Tibial nerve (tissue), 4 donors: ENCODE results near the gene PADI3. TPM values are rescaled to one million over a fixed set of nuclear protein-coding genes. Genes with fewer than 3 reads are reported as not detected.

Source experiments
- DNase-seq, 2 donors: peaks; one replicate each; pipeline ENCODE4 v3.0.0-alpha.2; 2019; ENCODE audit warnings: low spot score in 2 of 2
- H3K27ac ChIP-seq, 4 donors: fragments of 200-600 bp; sonication (generic) in 3 of 4; one replicate each; pipeline ENCODE4 v1.5.1; 2017 to 2019; ENCODE audit warnings: mild to moderate bottlenecking in 1 of 4
- H3K27me3 ChIP-seq, 2 donors: fragments of 200-600 bp; sonication (generic) in 1 of 2; one replicate each; pipeline versions ENCODE4 v1.5.1 to v1.6.0; 2017 to 2019
- H3K36me3 ChIP-seq, 3 donors: fragments of 200-600 bp; sonication (generic); one replicate each; pipeline ENCODE4 v1.5.1; 2018 to 2019
- H3K4me1 ChIP-seq, 4 donors: fragments of 200-600 bp; sonication (generic) in 3 of 4; one replicate each; pipeline ENCODE4 v1.5.1; 2017 to 2019
- H3K4me3 ChIP-seq, 4 donors: fragments of 200-600 bp; sonication (generic) in 3 of 4; one replicate each; pipeline ENCODE4 v1.5.1; 2017 to 2019; ENCODE audit warnings: mild to moderate bottlenecking in 1 of 4, moderate library complexity in 1 of 4
- H3K9me3 ChIP-seq, 4 donors: fragments of 200-600 bp; sonication (generic) in 3 of 4; one replicate each; pipeline ENCODE4 v1.5.1; 2017 to 2019
- EP300 ChIP-seq, 2 donors: sonication (generic); formaldehyde crosslinking; IDR thresholded peaks; one replicate each; pipeline ENCODE4 v1.6.1; 2017; ENCODE audit warnings: antibody characterized with exemption in 2 of 2, mild to moderate bottlenecking in 1 of 2
- WGBS, 2 donors: methylation state at CpG; one replicate each; pipeline ENCODE4 v1.1.5; 2018; 5-methylcytosine and 5-hydroxymethylcytosine counted together
- small RNA-seq: library from RNA; depleted of rRNA; stranded (forward); fragments of <200 nt; gene quantifications from one replicate; pipeline ENCODE3, GENCODE V24; 2016
- total RNA-seq, 4 donors: library from RNA; depleted of rRNA; stranded (reverse); fragments of >200 nt; gene quantifications; one replicate each; pipeline ENCODE4 v1.1.0, GENCODE V29; 2016
- TF ChIP-seq, protein P1 (sequence below), 5 experiments: fragments of 200-600 bp in 3 of 5; fragments of 450-650 bp in 2 of 5; sonication (generic) in 3 of 5; IDR thresholded peaks; one replicate each; pipeline ENCODE4 v1.5.1; 2016 to 2019; ENCODE audit warnings: antibody characterized with exemption in 5 of 5, mild to moderate bottlenecking in 3 of 5, moderate library complexity in 2 of 5

PADI3 gene
- total RNA-seq, 4 donors from 2014 or later = not detected

DNA sequence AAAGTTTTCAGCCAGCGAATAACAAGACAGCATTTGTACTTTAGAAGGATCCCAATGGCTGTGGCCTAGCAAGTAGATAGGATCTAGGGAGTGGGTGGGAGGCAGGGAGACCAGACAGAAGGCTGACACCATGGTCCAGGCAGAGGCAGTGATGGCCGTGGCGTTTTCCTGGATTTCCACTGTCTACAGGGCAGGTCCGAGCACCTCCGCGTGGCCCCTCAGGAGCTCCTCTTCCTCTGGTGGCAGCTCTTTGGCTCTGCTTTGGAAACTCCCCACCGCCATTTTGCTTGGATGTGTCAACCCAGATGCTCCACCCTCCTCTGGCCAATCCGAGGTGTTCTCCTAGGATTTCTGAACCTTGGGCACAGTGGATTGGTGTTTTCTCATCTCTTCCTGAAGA is 84.2 kb downstream of the PADI3 start:
- Histone ChIP-seq H3K4me3 (no peak overlapping the region), H3K27ac (no peak overlapping the region), H3K4me1 (no peaks in the 10 kb centered on the region), H3K36me3 (no peaks in the 10 kb centered on the region), H3K27me3 (peaks cover 0 to 9% of the 10 kb centered on the region in 2 donors), H3K9me3 (peaks cover 0 to 11% (median 0%) of the 10 kb centered on the region in 4 donors)
- WGBS, 2 donors = 95 to 96% methylated on average over 8 of the region's 8 CpGs
- no peak for DNase-seq
- TF ChIP-seq, protein P1, sequence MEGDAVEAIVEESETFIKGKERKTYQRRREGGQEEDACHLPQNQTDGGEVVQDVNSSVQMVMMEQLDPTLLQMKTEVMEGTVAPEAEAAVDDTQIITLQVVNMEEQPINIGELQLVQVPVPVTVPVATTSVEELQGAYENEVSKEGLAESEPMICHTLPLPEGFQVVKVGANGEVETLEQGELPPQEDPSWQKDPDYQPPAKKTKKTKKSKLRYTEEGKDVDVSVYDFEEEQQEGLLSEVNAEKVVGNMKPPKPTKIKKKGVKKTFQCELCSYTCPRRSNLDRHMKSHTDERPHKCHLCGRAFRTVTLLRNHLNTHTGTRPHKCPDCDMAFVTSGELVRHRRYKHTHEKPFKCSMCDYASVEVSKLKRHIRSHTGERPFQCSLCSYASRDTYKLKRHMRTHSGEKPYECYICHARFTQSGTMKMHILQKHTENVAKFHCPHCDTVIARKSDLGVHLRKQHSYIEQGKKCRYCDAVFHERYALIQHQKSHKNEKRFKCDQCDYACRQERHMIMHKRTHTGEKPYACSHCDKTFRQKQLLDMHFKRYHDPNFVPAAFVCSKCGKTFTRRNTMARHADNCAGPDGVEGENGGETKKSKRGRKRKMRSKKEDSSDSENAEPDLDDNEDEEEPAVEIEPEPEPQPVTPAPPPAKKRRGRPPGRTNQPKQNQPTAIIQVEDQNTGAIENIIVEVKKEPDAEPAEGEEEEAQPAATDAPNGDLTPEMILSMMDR (IDR thresholded peaks at IDR 0.05) = no peak
- no peak for TF ChIP-seq EP300 (IDR thresholded peaks at IDR 0.05)

Small RNAs within 50 kb of the gene (small RNA-seq; reads per million reads assigned to genes)
- not detected for gene MIR3972

Other genes starting within 250 kb of the PADI3 start
- gene ATP13A2, start 237.2 kb upstream of the PADI3 start, total RNA-seq = 10 to 100 TPM; 29.7 to 64.2 (median 42.1) TPM
- gene SDHB, start 195.1 kb upstream of the PADI3 start, total RNA-seq = 100 to 1,000 TPM in 1 of 4 donors, 10 to 100 TPM in 3; 79.6 to 130 (median 86.3) TPM
- 10 to 100 TPM in 1 of 4 donors, 1 to 10 TPM in 3; 2.4 to 12.2 (median 6.3) TPM for gene PADI2, start 129.6 kb upstream of the PADI3 start, total RNA-seq
- gene PADI1, start 44.0 kb upstream of the PADI3 start, total RNA-seq = not detected
- gene PADI4, start 59.1 kb downstream of the PADI3 start, total RNA-seq = not detected
- not detected for gene PADI6, start 123.1 kb downstream of the PADI3 start, total RNA-seq
- gene RCC2, start 190.6 kb downstream of the PADI3 start, total RNA-seq = 10 to 100 TPM; 27.1 to 44.1 (median 30.1) TPM